ENCODE data around the gene PLEKHG4. TPM values are rescaled to one million over a fixed set of nuclear protein-coding genes. Genes with fewer than 3 reads are reported as not detected.
A peak's percentile ranks its signal among the peaks of the same experiment; 100 is the strongest.

Gene PLEKHG4
- total and polyA plus RNA-seq, 9 of the 15 experiments (the other 6 are each of a cell fraction or from before 2014, with no cell fraction given), result 3.7 to 36.8 (median 17.9) TPM

DNA sequence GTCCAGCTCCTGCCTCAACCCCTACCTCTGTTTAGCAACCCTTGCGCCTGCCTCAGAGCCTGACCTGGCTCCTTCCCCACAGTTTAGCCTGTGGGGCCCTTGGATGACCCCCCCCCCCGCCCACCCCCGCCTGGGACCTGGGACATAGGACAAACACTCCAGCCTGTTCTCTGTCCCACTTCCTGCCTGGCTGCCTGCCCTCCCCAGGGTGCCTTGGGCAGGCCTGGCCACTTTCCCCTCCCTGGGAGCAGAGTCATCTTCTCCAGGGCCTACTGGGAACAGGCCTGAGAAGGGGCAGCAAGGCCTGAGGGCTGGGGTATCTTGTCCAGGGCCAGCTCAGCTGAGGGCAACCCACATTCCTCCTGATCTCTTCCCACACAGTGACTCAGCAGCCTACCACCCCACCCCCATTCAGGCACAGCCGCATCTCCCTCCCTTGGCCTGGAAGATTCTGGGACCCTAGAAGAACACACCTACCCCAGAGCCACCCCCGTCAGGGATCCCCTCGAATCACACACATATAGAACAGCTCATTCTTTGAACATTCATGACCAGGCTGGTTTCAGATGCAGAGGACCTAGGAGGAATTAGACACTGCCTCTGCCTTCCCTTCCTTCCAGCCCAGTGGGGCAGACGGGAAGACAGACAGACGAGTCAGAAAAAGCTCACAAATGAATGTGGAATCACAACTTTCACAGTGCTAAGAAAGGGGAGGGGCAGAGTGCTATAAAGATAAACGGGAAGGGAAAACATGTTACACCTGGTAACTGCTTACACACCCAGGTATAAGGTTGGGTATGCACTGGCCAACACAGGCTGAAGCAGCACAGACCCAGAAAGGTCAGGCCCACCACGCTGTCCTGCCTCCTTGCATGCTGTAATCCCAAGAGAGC lies 38.1 kb upstream of the PLEKHG4 start (continued):
- TF ChIP-seq, protein P1, sequence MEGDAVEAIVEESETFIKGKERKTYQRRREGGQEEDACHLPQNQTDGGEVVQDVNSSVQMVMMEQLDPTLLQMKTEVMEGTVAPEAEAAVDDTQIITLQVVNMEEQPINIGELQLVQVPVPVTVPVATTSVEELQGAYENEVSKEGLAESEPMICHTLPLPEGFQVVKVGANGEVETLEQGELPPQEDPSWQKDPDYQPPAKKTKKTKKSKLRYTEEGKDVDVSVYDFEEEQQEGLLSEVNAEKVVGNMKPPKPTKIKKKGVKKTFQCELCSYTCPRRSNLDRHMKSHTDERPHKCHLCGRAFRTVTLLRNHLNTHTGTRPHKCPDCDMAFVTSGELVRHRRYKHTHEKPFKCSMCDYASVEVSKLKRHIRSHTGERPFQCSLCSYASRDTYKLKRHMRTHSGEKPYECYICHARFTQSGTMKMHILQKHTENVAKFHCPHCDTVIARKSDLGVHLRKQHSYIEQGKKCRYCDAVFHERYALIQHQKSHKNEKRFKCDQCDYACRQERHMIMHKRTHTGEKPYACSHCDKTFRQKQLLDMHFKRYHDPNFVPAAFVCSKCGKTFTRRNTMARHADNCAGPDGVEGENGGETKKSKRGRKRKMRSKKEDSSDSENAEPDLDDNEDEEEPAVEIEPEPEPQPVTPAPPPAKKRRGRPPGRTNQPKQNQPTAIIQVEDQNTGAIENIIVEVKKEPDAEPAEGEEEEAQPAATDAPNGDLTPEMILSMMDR (IDR thresholded peaks at IDR 0.05 in 2 of 3, conservative IDR thresholded peaks at IDR 0.05 in 1 of 3; ENCODE audit: insufficient read depth in 2 of 3, low read depth in 1 of 3, low read length in 3 of 3), result no peak
- TF ChIP-seq NFYB (IDR thresholded peaks at IDR 0.05; ENCODE audit: extremely low read depth, insufficient read length) (no peak), SIX5 (IDR thresholded peaks at IDR 0.05; ENCODE audit: borderline replicate concordance in 1 of 2, insufficient read depth in 1 of 2, low read depth in 1 of 2, low read length in 2 of 2) (no peak), CLOCK (CRISPR knock-in tag; IDR thresholded peaks at IDR 0.05; ENCODE audit: borderline replicate concordance) (no peak), POLR3G (IDR thresholded peaks at IDR 0.05; ENCODE audit: extremely low read depth, insufficient read length, insufficient replicate concordance) (no peak), MBD2 (IDR thresholded peaks at IDR 0.05; ENCODE audit: borderline replicate concordance, low read depth) (0 out of 2 replicates have a peak, but pooled peaks have one; percentile 40), STAG1 (CRISPR knock-in tag; IDR thresholded peaks at IDR 0.05; ENCODE audit: borderline replicate concordance) (no peak), BCL6 (CRISPR knock-in tag; IDR thresholded peaks at IDR 0.05) (no peak), DACH1 (IDR thresholded peaks at IDR 0.05; ENCODE audit: partially characterized antibody) (no peak)
- TF ChIP-seq, protein P2, sequence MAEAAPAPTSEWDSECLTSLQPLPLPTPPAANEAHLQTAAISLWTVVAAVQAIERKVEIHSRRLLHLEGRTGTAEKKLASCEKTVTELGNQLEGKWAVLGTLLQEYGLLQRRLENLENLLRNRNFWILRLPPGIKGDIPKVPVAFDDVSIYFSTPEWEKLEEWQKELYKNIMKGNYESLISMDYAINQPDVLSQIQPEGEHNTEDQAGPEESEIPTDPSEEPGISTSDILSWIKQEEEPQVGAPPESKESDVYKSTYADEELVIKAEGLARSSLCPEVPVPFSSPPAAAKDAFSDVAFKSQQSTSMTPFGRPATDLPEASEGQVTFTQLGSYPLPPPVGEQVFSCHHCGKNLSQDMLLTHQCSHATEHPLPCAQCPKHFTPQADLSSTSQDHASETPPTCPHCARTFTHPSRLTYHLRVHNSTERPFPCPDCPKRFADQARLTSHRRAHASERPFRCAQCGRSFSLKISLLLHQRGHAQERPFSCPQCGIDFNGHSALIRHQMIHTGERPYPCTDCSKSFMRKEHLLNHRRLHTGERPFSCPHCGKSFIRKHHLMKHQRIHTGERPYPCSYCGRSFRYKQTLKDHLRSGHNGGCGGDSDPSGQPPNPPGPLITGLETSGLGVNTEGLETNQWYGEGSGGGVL (CRISPR knock-in tag; IDR thresholded peaks at IDR 0.05), result no peak
- TF ChIP-seq, protein P3, sequence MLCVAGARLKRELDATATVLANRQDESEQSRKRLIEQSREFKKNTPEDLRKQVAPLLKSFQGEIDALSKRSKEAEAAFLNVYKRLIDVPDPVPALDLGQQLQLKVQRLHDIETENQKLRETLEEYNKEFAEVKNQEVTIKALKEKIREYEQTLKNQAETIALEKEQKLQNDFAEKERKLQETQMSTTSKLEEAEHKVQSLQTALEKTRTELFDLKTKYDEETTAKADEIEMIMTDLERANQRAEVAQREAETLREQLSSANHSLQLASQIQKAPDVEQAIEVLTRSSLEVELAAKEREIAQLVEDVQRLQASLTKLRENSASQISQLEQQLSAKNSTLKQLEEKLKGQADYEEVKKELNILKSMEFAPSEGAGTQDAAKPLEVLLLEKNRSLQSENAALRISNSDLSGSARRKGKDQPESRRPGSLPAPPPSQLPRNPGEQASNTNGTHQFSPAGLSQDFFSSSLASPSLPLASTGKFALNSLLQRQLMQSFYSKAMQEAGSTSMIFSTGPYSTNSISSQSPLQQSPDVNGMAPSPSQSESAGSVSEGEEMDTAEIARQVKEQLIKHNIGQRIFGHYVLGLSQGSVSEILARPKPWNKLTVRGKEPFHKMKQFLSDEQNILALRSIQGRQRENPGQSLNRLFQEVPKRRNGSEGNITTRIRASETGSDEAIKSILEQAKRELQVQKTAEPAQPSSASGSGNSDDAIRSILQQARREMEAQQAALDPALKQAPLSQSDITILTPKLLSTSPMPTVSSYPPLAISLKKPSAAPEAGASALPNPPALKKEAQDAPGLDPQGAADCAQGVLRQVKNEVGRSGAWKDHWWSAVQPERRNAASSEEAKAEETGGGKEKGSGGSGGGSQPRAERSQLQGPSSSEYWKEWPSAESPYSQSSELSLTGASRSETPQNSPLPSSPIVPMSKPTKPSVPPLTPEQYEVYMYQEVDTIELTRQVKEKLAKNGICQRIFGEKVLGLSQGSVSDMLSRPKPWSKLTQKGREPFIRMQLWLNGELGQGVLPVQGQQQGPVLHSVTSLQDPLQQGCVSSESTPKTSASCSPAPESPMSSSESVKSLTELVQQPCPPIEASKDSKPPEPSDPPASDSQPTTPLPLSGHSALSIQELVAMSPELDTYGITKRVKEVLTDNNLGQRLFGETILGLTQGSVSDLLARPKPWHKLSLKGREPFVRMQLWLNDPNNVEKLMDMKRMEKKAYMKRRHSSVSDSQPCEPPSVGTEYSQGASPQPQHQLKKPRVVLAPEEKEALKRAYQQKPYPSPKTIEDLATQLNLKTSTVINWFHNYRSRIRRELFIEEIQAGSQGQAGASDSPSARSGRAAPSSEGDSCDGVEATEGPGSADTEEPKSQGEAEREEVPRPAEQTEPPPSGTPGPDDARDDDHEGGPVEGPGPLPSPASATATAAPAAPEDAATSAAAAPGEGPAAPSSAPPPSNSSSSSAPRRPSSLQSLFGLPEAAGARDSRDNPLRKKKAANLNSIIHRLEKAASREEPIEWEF (CRISPR knock-in tag; IDR thresholded peaks at IDR 0.05), result no peak
- TF ChIP-seq, protein P4, sequence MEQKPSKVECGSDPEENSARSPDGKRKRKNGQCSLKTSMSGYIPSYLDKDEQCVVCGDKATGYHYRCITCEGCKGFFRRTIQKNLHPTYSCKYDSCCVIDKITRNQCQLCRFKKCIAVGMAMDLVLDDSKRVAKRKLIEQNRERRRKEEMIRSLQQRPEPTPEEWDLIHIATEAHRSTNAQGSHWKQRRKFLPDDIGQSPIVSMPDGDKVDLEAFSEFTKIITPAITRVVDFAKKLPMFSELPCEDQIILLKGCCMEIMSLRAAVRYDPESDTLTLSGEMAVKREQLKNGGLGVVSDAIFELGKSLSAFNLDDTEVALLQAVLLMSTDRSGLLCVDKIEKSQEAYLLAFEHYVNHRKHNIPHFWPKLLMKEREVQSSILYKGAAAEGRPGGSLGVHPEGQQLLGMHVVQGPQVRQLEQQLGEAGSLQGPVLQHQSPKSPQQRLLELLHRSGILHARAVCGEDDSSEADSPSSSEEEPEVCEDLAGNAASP (IDR thresholded peaks at IDR 0.05), result no peak
